Pons (tissue), 1 donor: ENCODE results near the gene GPC1.
A peak's percentile ranks its signal among the peaks of the same experiment; 100 is the strongest.
"Not testable (repeated sequence)": the region's sequence is repeated elsewhere in the genome, so short reads cannot be mapped to it uniquely, and the experiment has no call there.

Source experiments
- DNase-seq: peaks from one replicate; pipeline ENCODE4 v3.0.0-alpha.2; 2016; ENCODE audit warnings: low spot score

Gene GPC1, protein sequence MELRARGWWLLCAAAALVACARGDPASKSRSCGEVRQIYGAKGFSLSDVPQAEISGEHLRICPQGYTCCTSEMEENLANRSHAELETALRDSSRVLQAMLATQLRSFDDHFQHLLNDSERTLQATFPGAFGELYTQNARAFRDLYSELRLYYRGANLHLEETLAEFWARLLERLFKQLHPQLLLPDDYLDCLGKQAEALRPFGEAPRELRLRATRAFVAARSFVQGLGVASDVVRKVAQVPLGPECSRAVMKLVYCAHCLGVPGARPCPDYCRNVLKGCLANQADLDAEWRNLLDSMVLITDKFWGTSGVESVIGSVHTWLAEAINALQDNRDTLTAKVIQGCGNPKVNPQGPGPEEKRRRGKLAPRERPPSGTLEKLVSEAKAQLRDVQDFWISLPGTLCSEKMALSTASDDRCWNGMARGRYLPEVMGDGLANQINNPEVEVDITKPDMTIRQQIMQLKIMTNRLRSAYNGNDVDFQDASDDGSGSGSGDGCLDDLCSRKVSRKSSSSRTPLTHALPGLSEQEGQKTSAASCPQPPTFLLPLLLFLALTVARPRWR

DNA sequence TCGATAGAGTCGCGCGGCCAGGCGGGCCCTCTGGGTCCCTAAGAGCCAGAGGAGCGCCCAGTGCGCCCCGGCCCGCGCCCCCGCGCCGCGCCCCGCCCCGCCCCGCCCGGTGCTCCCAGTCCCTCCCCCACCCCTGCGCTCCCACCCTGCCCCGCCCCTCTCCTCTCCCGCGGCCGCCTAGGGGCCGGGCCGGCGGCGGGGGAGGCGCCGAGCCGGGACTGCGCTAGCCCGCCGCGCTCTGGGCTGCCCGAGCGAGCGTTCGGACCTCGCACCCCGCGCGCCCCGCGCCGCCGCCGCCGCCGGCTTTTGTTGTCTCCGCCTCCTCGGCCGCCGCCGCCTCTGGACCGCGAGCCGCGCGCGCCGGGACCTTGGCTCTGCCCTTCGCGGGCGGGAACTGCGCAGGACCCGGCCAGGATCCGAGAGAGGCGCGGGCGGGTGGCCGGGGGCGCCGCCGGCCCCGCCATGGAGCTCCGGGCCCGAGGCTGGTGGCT is at the start of gene GPC1:
Gene GPC1, plus strand, starts transcription at position 207 of the 491 bp plus-strand sequence. Its CDS starts 256 bp downstream, at position 463.
- peak; percentile 56 for DNase-seq

DNA sequence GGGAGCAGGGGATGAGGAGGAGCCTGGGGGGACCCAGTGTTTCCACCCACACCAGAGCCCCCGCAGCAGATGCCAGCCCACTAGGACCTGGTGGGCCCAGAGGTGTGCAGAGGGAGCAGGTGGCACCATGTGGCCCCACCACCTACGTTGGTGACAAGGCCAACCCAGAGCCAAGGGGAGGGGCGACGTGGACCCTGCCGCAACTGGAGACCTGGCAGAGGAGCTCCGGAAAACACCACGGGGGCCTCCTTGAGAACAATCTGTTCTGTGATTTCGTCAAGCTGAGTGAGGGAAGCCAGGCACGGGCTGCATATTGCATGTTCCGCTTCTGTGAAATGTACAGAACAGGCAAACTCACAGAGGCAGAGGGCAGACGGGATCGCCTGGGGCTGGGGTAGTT is 49.1 kb upstream of the GPC1 start:
- DNase-seq, result no peak

DNA sequence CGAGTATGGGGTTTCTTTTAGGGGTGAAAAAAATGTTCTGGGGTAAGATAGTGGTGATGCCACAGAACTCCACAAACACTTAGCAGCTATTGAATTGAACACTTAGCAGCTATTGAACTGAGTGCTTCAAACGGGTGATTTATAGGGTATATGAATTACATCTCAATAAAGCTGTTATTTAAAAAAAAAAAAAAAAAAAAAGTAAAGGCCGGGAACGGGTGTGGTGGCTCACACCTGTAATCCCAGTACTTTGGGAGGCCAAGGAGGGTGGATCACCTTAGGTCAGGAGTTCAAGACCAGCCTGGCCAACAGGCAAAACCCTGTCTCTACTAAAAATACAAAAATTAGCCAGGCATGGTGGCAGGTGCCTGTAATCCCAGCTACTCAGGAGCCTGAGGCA is 48.7 kb upstream of the GPC1 start:
- DNase-seq, result not testable (repeated sequence)

DNA sequence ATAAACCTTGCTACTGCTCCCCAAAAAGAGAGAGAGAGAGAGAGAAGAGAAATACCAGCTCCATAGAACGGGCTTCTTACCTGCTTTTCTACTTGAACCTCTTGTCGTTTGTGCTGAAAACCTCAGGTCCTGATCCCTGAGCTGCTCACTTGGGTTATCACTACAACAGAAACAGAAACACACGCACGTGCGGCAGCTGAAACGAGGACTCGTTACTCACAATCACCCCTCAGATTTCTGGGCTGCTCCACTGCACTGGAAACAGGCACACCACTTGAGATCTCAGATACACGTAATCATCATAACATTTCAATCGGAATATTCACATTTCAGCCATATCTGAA is 48.2 kb upstream of the GPC1 start:
- no peak for DNase-seq

DNA sequence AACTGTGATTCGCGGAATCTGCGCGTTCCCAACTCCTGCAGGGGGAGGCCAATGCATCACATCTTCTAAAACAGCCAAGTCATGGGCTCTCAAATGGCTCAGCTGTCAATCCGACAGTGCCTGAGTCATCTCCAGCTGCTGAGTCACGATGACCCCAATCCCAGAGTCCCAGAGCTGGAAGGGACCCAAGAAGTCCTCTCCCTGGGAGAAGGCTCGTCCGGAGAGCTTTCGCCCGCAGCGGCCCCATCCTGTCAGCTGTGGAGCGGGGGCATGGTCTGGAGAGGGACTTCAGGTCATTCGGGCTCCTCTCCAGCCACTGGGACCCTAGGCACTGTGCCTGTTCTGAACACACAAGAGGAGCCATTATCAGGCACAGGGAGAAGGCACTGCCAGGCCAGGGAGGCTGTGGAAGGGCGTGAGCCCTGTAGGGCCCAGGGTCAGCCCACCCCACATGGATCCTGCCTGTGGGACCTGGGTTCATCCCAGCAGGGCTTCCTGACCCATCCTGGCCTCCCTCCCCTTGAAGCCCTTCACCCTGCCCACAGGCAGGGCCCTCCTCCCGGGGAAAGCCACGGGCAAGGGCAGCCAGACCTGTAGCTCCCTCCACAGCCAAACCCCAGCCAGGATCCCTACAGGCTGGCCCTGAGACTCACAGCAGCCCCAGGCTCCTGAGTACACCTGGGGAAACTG is 47.6 kb upstream of the GPC1 start:
- DNase-seq, result peak; percentile 62

DNA sequence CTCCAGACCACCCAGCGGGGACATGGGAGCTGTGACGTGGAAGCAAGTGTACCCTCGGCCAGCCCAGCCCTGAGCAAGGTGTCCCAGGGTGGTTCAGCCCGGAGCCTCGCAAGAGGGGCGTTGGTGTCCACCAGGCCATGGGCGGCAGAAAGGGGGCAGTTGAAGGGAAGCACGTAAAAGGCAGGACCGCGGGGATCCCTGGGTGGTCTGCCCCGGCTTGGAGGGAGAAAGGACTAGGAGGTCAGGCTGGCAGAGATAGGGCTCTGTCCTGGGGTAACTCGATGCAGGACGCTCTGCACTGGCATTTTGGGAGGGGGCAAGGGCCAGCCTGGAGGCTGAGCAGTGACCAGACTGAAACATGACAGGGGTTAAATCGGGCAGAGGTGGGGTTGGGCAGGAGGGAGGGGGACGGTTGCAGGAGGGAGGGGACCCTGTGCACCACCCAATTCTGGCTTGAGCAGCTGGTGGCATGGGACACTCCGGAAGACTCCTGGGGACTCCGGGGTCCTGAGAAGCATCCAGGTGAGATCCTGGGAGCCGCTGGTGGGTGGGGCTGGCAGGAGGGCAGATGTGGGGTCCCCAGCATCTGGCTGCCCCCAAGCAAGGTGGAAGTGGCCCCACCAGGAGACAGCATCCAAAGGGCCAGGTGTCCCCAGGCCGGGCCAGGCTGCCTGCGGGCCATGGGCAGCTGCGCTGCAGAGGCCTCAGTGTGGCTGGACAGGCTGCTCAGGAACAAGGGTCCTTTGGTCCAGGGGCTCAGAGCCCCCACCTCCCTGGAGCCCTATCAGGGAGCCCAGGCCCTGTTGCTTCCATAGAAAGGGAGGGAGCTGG is 46.8 kb upstream of the GPC1 start:
- no peak for DNase-seq

DNA sequence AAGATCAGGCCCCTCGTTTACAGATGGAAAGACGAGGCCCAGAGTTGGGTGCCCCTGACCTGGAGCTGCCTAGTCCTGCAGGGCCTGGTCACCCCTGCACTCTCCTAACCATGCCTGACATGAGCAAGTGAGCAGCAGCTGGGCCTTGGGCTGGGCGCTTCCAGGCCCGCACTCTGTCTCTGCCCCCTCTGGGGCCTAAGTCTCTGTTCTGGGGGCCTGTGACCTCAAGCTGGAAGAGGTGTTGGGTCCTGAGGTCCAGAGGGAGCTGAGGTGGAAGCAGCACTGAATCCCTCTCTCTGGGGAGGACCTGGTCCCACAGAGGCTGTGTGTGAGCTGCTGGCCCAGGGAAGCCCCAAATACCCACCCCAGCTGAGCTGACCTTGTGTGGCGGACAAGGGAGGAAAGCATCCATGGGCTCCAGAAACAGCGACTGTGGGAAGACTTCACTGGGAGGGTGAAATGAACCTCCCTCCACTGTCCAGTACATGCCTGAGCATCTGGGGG is 46.1 kb upstream of the GPC1 start:
- DNase-seq, result no peak

DNA sequence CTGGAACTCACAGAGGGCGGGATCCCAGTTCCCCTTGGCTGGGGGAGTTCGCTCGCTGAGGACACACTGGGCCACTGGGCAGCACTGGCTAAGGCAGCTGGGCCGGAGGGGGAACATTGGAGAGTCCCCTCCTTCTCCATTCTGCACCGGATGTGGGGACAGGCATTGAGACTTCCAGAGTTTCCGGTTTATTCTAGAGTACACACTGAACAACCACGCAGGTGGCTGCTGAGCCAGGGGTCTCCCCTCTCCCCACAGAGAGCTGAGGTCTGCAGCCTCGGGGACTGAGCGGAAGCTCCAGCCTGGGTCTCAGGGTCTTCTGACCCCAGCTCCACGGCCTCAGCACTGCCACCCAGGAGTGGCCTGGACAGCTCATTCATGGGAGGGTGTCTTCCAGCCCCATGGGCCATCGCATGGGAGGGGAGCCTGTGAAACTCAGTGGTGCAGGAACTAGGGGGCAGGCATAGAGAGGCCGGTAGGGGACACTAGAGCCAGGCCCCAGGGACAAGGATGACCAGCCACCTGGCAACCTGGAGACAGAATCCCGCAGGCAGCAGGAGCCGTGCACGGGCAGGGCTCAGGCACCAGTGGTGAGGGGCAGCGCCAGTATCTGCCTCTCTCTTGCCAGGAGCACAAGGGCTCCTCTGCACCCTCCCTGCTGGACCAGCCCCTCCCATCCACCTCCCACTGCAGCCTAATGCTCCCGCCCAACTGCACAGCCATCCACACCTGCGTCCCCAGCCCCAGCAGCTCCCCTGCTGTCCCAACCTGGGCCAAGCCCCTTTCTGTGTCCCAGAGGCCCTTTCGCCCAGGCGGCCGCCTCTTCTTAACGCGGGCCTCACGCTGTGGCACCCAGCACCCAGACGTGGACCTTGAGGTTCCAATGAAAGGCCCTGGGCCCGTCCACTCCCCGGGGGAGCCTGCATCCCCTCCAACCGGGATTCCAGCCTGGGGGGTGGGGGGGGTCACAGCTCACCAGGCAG is 45.1 kb upstream of the GPC1 start:
- no peak for DNase-seq

DNA sequence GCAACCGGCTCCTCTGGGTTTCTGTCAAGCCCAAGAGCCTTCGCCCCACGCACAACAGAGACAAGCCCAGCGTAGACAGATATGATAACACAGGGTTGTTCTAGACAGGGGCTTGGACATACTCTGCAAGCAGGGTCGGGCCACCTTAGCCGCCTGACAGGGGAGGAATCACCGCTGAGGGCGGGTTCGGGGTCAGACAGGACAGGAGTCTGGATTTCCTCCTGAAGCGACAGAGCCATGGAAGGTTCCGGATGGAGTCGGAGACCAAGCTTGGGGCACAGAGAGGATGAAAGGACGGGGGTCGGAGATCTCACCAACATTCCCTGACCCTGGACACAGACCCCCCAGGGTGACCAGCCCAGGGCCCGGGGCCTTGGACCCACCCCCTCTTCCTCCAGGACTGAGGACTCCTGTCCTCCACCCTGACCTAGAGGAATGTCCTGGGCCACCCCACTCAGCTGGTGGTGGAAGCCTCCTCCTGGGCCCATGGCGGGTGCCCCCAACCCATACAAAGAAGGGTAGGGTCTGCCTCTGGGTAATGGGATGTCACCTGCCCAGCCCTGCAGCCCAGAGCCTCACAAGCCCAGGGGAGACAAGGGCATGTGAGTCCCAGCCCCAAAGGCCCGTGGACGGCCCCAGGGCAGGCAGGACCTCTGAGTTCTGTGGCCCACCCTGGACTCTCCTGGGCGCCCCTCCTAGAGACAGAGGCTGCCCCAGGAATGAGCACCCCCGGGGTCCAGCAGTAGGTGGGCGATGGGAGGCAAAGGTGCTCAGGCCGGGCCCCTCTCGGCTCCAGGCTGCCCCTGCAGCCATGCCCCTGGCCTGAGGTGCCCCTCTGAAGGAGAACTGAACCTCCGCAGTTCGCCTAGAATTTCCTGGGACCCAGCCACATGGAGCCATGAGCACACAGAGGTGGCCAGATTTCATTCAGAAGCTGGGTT is 44.1 kb upstream of the GPC1 start:
- DNase-seq, result no peak

DNA sequence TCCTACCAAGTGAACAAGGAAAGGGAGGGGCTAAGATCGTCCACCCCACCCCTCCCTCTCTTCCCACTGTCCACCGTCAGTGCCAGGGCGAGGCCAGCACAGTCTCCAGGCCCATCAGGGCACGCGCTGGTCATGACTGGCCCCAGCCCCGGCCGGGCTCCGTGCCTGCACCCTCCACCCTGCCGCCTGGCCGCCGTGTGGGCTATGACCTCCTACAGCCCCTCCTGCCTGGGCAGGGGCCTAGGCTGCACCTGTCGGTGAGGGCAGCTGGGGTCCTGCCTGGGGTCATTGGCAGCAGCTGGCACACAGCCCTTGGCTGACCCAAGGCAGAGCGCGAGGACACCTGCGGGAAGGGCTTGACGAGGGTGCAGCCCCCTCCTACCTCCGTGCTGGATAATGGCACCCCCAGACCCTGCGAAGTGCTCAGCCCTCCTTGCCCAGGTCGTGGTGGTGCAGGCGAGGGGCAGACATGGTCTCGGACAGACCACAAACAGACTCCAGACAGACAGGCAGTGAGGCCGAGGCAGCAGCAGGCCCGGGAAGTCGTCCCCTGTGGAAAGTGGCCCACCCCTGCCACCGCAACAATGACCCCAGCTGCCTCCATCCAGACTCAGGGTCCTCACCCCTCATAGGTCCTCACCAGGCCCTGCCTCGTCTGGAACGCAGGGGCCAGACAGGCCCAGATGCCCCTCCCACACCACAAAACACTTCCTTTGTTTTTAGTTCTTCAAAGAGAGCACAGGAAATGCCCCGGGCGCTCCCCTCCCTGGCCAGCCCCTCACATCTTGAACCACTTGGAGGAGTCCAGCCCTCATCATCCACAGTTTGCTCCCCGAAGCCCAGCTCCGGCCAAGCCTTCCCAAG is 43.1 kb upstream of the GPC1 start:
- no peak for DNase-seq

DNA sequence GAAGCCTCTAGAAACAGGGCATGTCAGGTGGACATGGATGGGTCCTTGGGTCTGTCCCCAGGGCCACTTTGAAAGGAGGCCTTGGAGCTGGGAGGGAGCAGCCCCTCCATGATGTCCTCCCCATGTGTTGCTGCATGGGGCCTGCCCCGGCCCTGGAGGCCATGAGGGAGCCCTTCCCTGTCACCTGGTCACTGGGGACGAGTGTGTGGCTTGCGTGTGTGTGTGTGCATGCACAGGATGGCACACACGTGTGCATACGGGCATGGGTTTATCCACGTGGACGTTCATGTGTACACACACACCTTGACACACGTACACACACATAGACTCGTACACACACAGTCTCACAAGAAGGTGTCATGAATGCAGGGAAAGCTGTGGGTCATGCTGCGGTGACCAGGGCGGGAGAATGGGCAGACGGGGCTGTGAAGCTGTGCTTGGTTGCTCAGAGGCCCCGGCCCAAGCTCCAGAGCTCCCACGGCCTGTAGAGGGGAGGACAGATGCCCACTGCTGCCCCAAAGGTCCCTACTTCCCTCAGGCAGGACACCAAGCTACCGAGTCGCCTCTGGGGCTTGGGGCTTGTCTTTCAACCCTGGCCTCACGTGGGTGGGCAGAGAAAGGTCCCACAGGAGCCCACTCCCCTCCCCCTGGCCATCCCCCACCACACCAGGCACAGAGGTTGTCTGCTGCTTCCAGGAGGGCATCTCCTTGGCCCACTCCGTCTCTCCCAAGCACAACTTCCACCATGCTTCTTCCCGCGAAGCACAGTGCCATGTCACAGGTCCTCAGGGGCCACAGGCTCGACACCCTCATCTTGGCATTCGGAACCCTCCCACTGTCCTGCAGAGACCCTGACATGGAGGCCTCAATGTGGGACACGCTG is 42.3 kb upstream of the GPC1 start:
- no peak for DNase-seq

DNA sequence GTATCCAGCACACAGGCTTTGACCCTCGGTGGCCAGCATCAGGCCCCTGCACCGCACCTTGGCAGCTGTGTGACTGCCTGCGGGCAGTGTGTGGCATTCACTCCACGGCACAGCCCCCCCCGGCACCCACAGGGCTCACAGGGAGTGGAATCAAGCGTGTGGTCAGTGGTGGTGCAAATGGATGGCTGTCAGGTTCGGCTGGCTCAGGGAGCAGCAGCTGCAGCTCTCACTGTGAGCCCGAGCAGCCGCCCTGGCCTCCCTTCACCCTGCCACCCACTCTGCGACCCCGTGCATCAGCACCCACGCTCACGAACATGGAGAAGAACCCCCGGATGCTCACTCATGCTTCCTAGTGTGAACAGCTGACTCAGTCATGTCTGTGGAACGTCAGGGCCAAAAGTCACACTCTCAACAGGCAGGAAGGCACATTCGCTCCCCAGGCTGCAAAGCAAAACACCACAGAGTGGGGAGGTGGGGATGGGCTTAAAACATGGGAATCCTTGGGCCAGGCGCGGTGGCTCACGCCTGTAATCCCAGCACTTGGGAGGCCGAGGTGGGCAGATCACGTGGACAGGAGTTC is 41.5 kb upstream of the GPC1 start:
- no peak for DNase-seq

DNA sequence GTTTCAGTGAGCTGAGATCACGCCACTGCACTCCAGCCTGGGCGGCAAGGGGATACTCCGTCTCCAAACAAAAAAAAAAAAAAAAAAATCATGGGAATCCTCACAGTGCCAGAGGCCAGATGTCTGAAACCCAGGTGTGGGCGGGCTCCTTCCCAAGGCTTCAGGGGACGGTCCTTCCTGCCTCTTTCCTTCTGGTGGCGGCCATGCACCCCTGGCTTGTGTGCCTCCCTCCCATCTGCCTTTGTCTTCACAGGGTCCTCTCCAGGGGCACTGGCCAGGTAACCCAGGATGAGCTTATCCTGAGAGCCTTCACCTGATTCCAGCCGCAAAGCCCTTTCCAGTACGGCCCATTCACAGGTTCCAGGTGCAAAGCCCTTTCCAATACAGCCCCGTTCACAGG is 40.9 kb upstream of the GPC1 start:
- DNase-seq, result no peak

DNA sequence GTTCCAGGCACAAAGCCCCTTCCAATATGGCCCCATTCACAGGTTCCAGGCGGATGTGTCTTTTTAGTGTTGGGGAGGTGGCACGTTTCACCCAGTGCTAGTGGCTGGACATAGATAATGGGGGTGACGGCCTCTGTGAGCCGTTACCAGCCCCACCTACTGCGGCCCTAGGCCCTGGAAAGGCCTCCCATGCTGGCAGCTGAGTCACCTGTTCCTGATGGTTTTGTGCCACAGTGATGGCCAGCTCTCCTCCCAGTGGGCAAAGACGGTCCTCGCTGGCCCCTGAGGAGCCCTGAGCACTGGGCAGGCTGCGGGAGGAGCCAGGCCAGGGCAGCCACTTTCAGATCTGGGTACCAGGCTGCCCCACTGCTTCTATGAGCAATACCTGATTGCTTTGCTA is 40.0 kb upstream of the GPC1 start:
- no peak for DNase-seq

DNA sequence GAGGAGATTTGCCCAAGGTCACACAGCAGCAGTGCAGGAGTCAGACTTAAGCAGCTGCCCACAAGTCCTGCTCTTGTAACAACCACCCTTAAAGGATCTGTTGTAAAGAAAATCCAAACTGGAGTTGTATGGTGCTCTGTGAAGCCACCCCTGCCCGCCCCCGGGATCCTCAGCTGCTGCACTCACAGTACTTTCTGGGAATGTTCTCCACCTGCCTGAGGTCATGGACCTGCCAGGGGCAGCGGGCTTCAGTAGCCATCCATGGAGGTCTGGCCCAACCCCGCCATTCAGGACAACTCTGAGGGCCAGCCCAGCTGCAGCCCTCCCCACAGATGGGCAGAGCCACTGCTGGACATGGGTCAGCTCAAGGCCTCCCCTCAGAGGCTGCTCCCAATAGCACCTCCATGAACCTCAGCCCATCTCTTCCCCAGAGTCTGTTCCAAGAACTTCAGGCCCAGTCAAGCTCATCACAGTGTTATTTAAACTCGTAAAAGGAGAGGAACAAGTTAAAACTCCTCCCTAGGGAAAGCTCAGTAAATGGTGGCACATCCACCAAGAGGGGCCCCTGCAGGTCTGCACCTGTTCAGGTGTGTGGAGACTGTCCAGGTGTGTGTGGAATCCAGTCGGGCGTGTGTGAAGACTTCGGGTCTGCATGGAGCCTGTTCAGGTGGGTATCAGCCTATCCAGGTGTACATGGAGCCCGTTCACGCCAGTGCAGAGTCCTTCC is 39.4 kb upstream of the GPC1 start:
- DNase-seq, result no peak
